Retina (tissue), 1 donor: ENCODE results near the gene IPP.
"Not testable (repeated sequence)": the region's sequence is repeated elsewhere in the genome, so short reads cannot be mapped to it uniquely, and the experiment has no call there.

Source experiments
- DNase-seq: peaks from one replicate; pipeline ENCODE4 v3.0.0-alpha.2; 2016

IPP gene

GRCh38 chr1:45739137-45739536 lies 11.3 kb downstream of the IPP start:
- no peak for DNase-seq

- no peak for DNase-seq
Observed at GRCh38 chr1:45730780-45731319, 19.6 kb downstream of the IPP start.

- DNase-seq, result no peak
Observed at GRCh38 chr1:45730075-45730779, 20.2 kb downstream of the IPP start.

- not testable (repeated sequence) for DNase-seq
Observed at GRCh38 chr1:45726007-45726406, 24.4 kb downstream of the IPP start.

GRCh38 chr1:45723248-45723930 lies 27.1 kb downstream of the IPP start:
- no peak for DNase-seq

- no peak for DNase-seq
Observed at GRCh38 chr1:45722809-45723208, 27.6 kb downstream of the IPP start.

GRCh38 chr1:45721207-45721606 lies 29.2 kb downstream of the IPP start:
- DNase-seq, result no peak

- DNase-seq, result no peak
Observed at GRCh38 chr1:45718289-45718688, 32.2 kb downstream of the IPP start.

GRCh38 chr1:45717386-45717785 lies 33.1 kb downstream of the IPP start:
- DNase-seq, result not testable (repeated sequence)

GRCh38 chr1:45716700-45717099 lies 33.8 kb downstream of the IPP start:
- DNase-seq, result no peak

- no peak for DNase-seq
Observed at GRCh38 chr1:45713711-45714110, 36.7 kb downstream of the IPP start.

GRCh38 chr1:45704637-45705036 lies 45.8 kb downstream of the IPP start:
- DNase-seq, result no peak

GRCh38 chr1:45694823-45695222 lies 55.6 kb downstream of the IPP start:
- no peak for DNase-seq

GRCh38 chr1:45693811-45694210 lies 56.6 kb downstream of the IPP start:
- not testable (repeated sequence) for DNase-seq

- peak; percentile 93 for DNase-seq
Observed at GRCh38 chr1:45687754-45688740, 62.4 kb downstream of the IPP start, which contains the start of gene TMEM69. TMEM69 (plus strand) TSS chr1:45688181; CDS start chr1:45691069, 2,888 bp downstream.

- peak; percentile 98 for DNase-seq
Observed at GRCh38 chr1:45687014-45687753, 63.3 kb downstream of the IPP start.

- peak; percentile 98 for DNase-seq
Observed at GRCh38 chr1:45686288-45687013, 64.0 kb downstream of the IPP start, which contains the start of gene GPBP1L1. GPBP1L1 (minus strand) TSS chr1:45686533; CDS start chr1:45659087, 27,446 bp downstream.

- no peak for DNase-seq
Observed at GRCh38 chr1:45686015-45686287, 64.5 kb downstream of the IPP start.

- DNase-seq, result no peak
Observed at GRCh38 chr1:45685308-45686014, 65.0 kb downstream of the IPP start.

GRCh38 chr1:45684402-45684801 lies 66.1 kb downstream of the IPP start:
- DNase-seq, result no peak

- no peak for DNase-seq
Observed at GRCh38 chr1:45682942-45683341, 67.5 kb downstream of the IPP start.
